Activated T-helper 2 cell treated with anti-CD3 and anti-CD28 coated beads, Interferon-gamma antibody, Interleukin-2, Interleukin-4, amounts not matched to agents 10 μg/mL and 5 μg/mL and 100 μg/mL, durations not matched to agents 14 hours and 24 hours and 36 hours (primary cell): Measurements from ENCODE around the gene OR9Q2. TPM values are rescaled to one million over a fixed set of nuclear protein-coding genes. Genes with fewer than 3 reads are reported as not detected.
"Not testable (repeated sequence)": the region's sequence is repeated elsewhere in the genome, so short reads cannot be mapped to it uniquely, and the experiment has no call there.

Experiments
- DNase-seq: peaks from one replicate; pipeline ENCODE4 v3.0.0; 2021; ENCODE audit warnings: low spot score
- H3K27ac Mint-ChIP-seq: one replicate; pipeline ENCODE4 v1.8.0; 2021; ENCODE audit warnings: mixed read lengths
- H3K27me3 Mint-ChIP-seq: one replicate; pipeline ENCODE4 v1.8.0; 2021; ENCODE audit warnings: low read depth, mixed read lengths
- H3K36me3 Mint-ChIP-seq: one replicate; pipeline ENCODE4 v1.8.0; 2021; ENCODE audit warnings: low read depth, mixed read lengths
- H3K4me1 Mint-ChIP-seq: one replicate; pipeline ENCODE4 v1.8.0; 2021; ENCODE audit warnings: low read depth, mixed read lengths
- H3K4me3 Mint-ChIP-seq: one replicate; pipeline ENCODE4 v1.8.0; 2021; ENCODE audit warnings: low read depth, mild to moderate bottlenecking, moderate library complexity, mixed read lengths
- H3K9me3 Mint-ChIP-seq: one replicate; pipeline ENCODE4 v1.8.0; 2021; ENCODE audit warnings: mixed read lengths
- intact Hi-C: fragments of 100-400 bp; cut with micrococcal nuclease; formaldehyde crosslinking; loops from one replicate; pipeline ENCODE4 v1.15.1; 2023
- total RNA-seq: library from RNA; stranded (reverse); gene quantifications from 2 replicates; pipeline ENCODE4 v1.2.3, GENCODE V29; 2022

Gene OR9Q2
- total RNA-seq, 1 donor from 2014 or later: not detected

- no peaks in the 10 kb centered on the region for H3K36me3 Mint-ChIP-seq
- H3K27ac Mint-ChIP-seq: no peak overlapping the region
- no peak overlapping the region for H3K4me3 Mint-ChIP-seq
- H3K9me3 Mint-ChIP-seq: peaks cover 15% of the 10 kb centered on the region
- no peaks in the 10 kb centered on the region for H3K4me1 Mint-ChIP-seq
- DNase-seq: no peak
- no peaks in the 10 kb centered on the region for H3K27me3 Mint-ChIP-seq
- intact Hi-C loops: no loop called here
Measured at GRCh38 chr11:58199271-58199670, 10.4 kb downstream of the OR9Q2 start.

DNA sequence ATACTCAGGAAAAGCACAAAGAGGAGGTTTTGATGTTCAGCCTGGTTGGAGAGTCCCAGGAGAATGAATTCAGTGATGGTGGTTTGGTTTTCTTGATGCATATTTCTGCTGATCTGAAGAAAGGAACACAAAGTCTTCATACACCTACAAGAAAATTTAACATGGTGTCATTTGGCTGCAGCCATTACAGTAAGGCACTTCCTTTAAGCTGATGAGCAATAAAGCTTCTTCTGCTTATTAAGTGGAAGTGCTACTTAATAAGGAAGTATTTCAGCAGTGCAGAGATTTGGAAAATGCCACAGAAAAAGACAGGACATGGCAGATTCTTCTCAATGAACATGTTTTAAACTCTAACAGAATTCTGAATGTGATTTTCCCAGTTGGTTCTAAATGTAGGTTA lies 15.2 kb downstream of the OR9Q2 start, which contains the start of gene OR1S2:
OR1S2 (minus strand) TSS at position 101 of the 400 bp plus-strand sequence; CDS start at position 101, 0 bp downstream.
- H3K4me1 Mint-ChIP-seq: no peaks in the 10 kb centered on the region
- no peaks in the 10 kb centered on the region for H3K36me3 Mint-ChIP-seq
- no peak for DNase-seq
- H3K4me3 Mint-ChIP-seq: no peak within 1 kb of the TSS
- H3K27ac Mint-ChIP-seq: no peak within 1 kb of the TSS
- intact Hi-C loops: no loop called here
- no peaks in the 10 kb centered on the region for H3K27me3 Mint-ChIP-seq
- peaks cover 2% of the 10 kb centered on the region for H3K9me3 Mint-ChIP-seq

DNA sequence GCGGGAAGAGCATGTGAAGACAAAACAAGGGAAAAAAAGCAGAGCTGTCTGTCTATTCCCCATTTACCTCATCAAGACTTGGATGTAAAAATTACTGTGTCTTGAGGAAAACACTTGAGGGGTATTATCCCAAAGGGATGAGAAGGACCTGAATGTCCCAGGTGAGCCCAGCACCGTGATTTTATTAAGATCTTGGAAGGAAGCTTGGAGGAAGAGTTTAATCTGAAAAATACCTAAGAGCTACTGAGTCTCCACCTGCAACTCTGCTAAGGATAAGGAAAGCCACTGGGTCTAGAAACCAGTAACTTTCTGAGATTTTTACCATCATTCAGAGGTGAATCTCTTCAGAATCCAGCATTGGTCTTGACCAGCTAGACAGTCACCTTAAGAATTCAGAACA lies 23.6 kb downstream of the OR9Q2 start, which contains the start of gene OR1S1:
OR1S1 (plus strand) TSS at position 301 of the 400 bp plus-strand sequence.
- H3K9me3 Mint-ChIP-seq, intact Hi-C loops, DNase-seq, H3K27ac Mint-ChIP-seq, H3K4me1 Mint-ChIP-seq, H3K36me3 Mint-ChIP-seq, H3K4me3 Mint-ChIP-seq, H3K27me3 Mint-ChIP-seq: not testable (repeated sequence)

- H3K27ac Mint-ChIP-seq: no peak overlapping the region
- no peaks in the 10 kb centered on the region for H3K4me1 Mint-ChIP-seq
- no peaks in the 10 kb centered on the region for H3K36me3 Mint-ChIP-seq
- no peaks in the 10 kb centered on the region for H3K9me3 Mint-ChIP-seq
- H3K4me3 Mint-ChIP-seq: no peak overlapping the region
- no peaks in the 10 kb centered on the region for H3K27me3 Mint-ChIP-seq
- intact Hi-C loops: no loop called here
- no peak for DNase-seq
Measured at GRCh38 chr11:58216476-58216875, 27.6 kb downstream of the OR9Q2 start.

DNA sequence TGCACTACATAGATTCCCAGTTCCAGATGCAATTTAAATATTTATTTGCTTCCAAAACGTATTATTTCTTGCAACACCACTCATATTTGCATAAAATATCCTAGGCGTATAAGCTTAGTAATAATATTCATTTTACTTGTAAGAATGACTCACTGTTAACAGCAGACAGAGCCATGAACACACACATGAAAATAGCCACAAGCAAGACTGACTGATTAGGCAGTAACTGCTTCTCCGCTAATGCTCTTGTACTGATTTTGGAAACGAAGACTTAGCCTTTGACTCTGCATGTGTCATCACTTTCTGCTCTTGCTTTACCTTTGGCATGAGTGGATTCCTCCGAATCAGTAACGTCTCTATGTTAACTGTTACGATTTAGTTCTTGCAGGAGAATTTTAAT lies 33.9 kb downstream of the OR9Q2 start:
- no peak overlapping the region for H3K4me3 Mint-ChIP-seq
- H3K36me3 Mint-ChIP-seq: no peaks in the 10 kb centered on the region
- DNase-seq: no peak
- intact Hi-C loops: no loop called here
- no peak overlapping the region for H3K27ac Mint-ChIP-seq
- no peaks in the 10 kb centered on the region for H3K4me1 Mint-ChIP-seq
- no peaks in the 10 kb centered on the region for H3K27me3 Mint-ChIP-seq
- H3K9me3 Mint-ChIP-seq: no peaks in the 10 kb centered on the region

DNA sequence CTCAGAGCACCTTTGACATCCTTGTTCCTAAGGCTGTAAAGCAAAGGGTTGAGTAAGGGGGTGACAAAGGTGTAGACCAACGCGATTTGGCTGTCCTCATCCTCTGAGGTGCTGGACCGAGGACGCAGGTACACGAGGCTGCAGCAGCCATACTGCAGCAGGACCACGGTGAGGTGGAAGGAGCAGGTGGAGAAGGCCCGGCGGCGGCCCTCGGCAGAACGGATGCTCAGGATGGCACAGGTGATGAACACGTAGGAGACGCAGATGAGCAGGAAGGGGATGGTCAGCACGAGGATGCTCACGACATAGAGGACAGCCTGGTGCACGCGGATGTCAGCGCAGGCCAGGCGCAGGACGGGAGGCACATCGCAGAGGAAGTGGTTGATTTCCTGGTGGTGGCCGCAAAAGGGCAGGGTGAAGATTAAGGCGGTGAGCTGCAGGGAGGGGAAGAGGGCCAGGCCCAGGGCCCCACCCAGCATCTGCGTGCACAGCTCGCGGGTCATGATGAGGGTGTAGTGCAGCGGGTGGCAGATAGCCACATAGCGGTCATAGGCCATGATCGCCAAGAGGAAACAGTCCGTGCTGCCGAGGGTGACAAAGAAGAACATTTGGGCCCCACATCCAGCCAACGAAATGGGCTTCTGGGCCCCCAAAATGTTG lies 39.2 kb downstream of the OR9Q2 start:
- no peaks in the 10 kb centered on the region for H3K27me3 Mint-ChIP-seq
- no peak for DNase-seq
- no peak overlapping the region for H3K4me3 Mint-ChIP-seq
- intact Hi-C loops: no loop called here
- no peaks in the 10 kb centered on the region for H3K36me3 Mint-ChIP-seq
- no peaks in the 10 kb centered on the region for H3K4me1 Mint-ChIP-seq
- no peaks in the 10 kb centered on the region for H3K9me3 Mint-ChIP-seq
- no peak overlapping the region for H3K27ac Mint-ChIP-seq

Other genes with a start within 250 kb of the OR9Q2 start
- not detected in 2 replicates for gene OR9Q1, start 165.2 kb upstream of the OR9Q2 start, total RNA-seq
- gene OR6Q1, start 158.1 kb upstream of the OR9Q2 start, total RNA-seq: not detected in 2 replicates
- not detected in 2 replicates for gene OR9I1, start 63.5 kb upstream of the OR9Q2 start, total RNA-seq
- not detected in 2 replicates for gene OR1S2, start 15.1 kb downstream of the OR9Q2 start, total RNA-seq
- not detected in 2 replicates for gene OR1S1, start 23.6 kb downstream of the OR9Q2 start, total RNA-seq
- not detected in 2 replicates for gene OR10Q1, start 39.8 kb downstream of the OR9Q2 start, total RNA-seq
- not detected in 2 replicates for gene OR10W1, start 79.2 kb downstream of the OR9Q2 start, total RNA-seq
- gene OR5B17, start 170.0 kb downstream of the OR9Q2 start, total RNA-seq: not detected in 2 replicates
- gene OR5B3, start 217.8 kb downstream of the OR9Q2 start, total RNA-seq: not detected in 2 replicates
- not detected in 2 replicates for gene OR5B2, start 239.1 kb downstream of the OR9Q2 start, total RNA-seq